Neural cell (in vitro differentiated cells): ENCODE measurements around the gene RCE1. TPM values are rescaled to one million over a fixed set of nuclear protein-coding genes. Genes with fewer than 3 reads are reported as not detected.

Experiments
- H2AFZ ChIP-seq: fragments of 200-600, 300-800 bp; sonication (generic), shearing (Covaris generic); 2 replicates; pipeline ENCODE4 v1.6.0; 2014; ENCODE audit warnings: low read depth, mild to moderate bottlenecking, antibody characterized with exemption, low read length, moderate library complexity
- H3F3A ChIP-seq: fragments of 200-600 bp; shearing (Covaris generic); 2 replicates; pipeline ENCODE4 v1.6.1; 2016; ENCODE audit warnings: mild to moderate bottlenecking, moderate library complexity, mixed read lengths, antibody characterized with exemption, low read length; ENCODE audit not compliant: insufficient read depth, poor library complexity, severe bottlenecking
- H3K27ac ChIP-seq: fragments of 200-600, 300-800 bp; sonication (generic), shearing (Covaris generic); 2 replicates; pipeline ENCODE4 v1.5.1; 2014; ENCODE audit warnings: mild to moderate bottlenecking, low read length, moderate library complexity
- H3K27me3 ChIP-seq: fragments of 300-800, 200-600 bp; sonication (generic), shearing (Covaris generic); 2 replicates; pipeline ENCODE4 v1.6.0; 2014; ENCODE audit warnings: mild to moderate bottlenecking, low read depth, low read length, moderate library complexity; ENCODE audit not compliant: insufficient read depth
- H3K36me3 ChIP-seq: fragments of 300-800, 200-600 bp; sonication (generic), shearing (Covaris generic); 2 replicates; pipeline ENCODE4 v1.5.1; 2014; ENCODE audit warnings: mild to moderate bottlenecking, antibody characterized with exemption, low read length, moderate library complexity; ENCODE audit not compliant: insufficient read depth
- H3K4me2 ChIP-seq: fragments of 300-800, 200-600 bp; sonication (generic), shearing (Covaris generic); 2 replicates; pipeline ENCODE4 v1.6.0; 2014; ENCODE audit warnings: mild to moderate bottlenecking, low read length
- H3K4me3 ChIP-seq: fragments of 300-800, 200-600 bp; sonication (generic), shearing (Covaris generic); 2 replicates; pipeline ENCODE4 v1.5.1; 2014; ENCODE audit warnings: mild to moderate bottlenecking, low read length, moderate library complexity
- H3K79me2 ChIP-seq: fragments of 200-600 bp; shearing (Covaris generic); replicated peaks from 2 replicates; pipeline ENCODE4 v1.6.0; 2014; ENCODE audit warnings: mild to moderate bottlenecking, low read length, moderate library complexity; ENCODE audit not compliant: insufficient read depth
- H3K9ac ChIP-seq: fragments of 300-800, 200-600 bp; sonication (generic), shearing (Covaris generic); 2 replicates; pipeline ENCODE4 v1.6.1; 2016; ENCODE audit warnings: mild to moderate bottlenecking, low read length, mixed read lengths
- H3K9me2 ChIP-seq: fragments of 200-600 bp; shearing (Covaris generic); 2 replicates; pipeline ENCODE4 v1.6.1; 2016; ENCODE audit warnings: mild to moderate bottlenecking, low read length, mixed read lengths; ENCODE audit not compliant: insufficient read depth
- H3K9me3 ChIP-seq: fragments of 200-600, 300-800 bp; sonication (generic), shearing (Covaris generic); 2 replicates; pipeline ENCODE4 v1.6.1; 2016; ENCODE audit warnings: mild to moderate bottlenecking, mixed run types, low read length, moderate library complexity, mixed read lengths
- H4K20me1 ChIP-seq: fragments of 200-600 bp; shearing (Covaris generic); 2 replicates; pipeline ENCODE4 v1.6.1; 2016; ENCODE audit warnings: mild to moderate bottlenecking, mixed run types; ENCODE audit not compliant: insufficient read depth
- CTCF ChIP-seq: fragments of 450-650 bp; IDR thresholded peaks from 2 replicates; pipeline ENCODE4 v1.5.1; 2014; ENCODE audit warnings: antibody characterized with exemption, mild to moderate bottlenecking, moderate library complexity; ENCODE audit not compliant: poor library complexity, severe bottlenecking
- EP300 ChIP-seq: fragments of 450-650 bp; conservative IDR thresholded peaks from 2 replicates; pipeline ENCODE4 v1.6.1; 2014; ENCODE audit warnings: antibody characterized with exemption, mild to moderate bottlenecking, moderate library complexity; ENCODE audit not compliant: poor library complexity, severe bottlenecking
- EZH2 ChIP-seq: fragments of 200-600, 300-800 bp; shearing (Covaris generic), sonication (generic); IDR thresholded peaks from 2 replicates; pipeline ENCODE4 v1.6.1; 2014; ENCODE audit warnings: antibody characterized with exemption, low read length, borderline replicate concordance, mild to moderate bottlenecking; ENCODE audit not compliant: insufficient read depth, poor library complexity, severe bottlenecking
- MXI1 ChIP-seq: fragments of 450-650 bp; conservative IDR thresholded peaks from 2 replicates; pipeline ENCODE4 v1.6.1; 2014; ENCODE audit warnings: antibody characterized with exemption, mild to moderate bottlenecking; ENCODE audit not compliant: poor library complexity, severe bottlenecking
- POLR2AphosphoS5 ChIP-seq: IDR thresholded peaks from 2 replicates; pipeline ENCODE4 v1.6.1; 2012
- RAD21 ChIP-seq: fragments of 450-650 bp; conservative IDR thresholded peaks from 2 replicates; pipeline ENCODE4 v1.6.1; 2014; ENCODE audit warnings: antibody characterized with exemption, mild to moderate bottlenecking, moderate library complexity
- REST ChIP-seq: IDR thresholded peaks from 2 replicates; pipeline ENCODE4 v1.6.1; 2012; ENCODE audit warnings: borderline replicate concordance
- SMC3 ChIP-seq: fragments of 450-650 bp; conservative IDR thresholded peaks from 2 replicates; pipeline ENCODE4 v1.6.1; 2014; ENCODE audit warnings: antibody characterized with exemption, mild to moderate bottlenecking, moderate library complexity; ENCODE audit not compliant: poor library complexity
- TAF1 ChIP-seq: IDR thresholded peaks from 2 replicates; pipeline ENCODE4 v1.6.1; 2012; ENCODE audit warnings: low read depth
- polyA plus RNA-seq: library from polyadenylated mRNA; depleted of rRNA; stranded (reverse); fragments of >200 nt; gene quantifications from 2 replicates; pipeline ENCODE4 v1.2.3, GENCODE V29; 2014

The RCE1 gene
- polyA plus RNA-seq, 1 donor from 2014 or later: 50.5 TPM

- H3F3A ChIP-seq: no peaks in the 10 kb centered on the region
- H2AFZ ChIP-seq: no peak overlapping the region
- H3K27ac ChIP-seq: no peak overlapping the region
- no peaks in the 10 kb centered on the region for H4K20me1 ChIP-seq
- H3K9me3 ChIP-seq: no peaks in the 10 kb centered on the region
- no peak for TF ChIP-seq MXI1
- no peak for TF ChIP-seq EP300
- no peak for TF ChIP-seq CTCF
- TF ChIP-seq SMC3: no peak
- no peak for TF ChIP-seq POLR2AphosphoS5
- H3K9me2 ChIP-seq: no peaks in the 10 kb centered on the region
- no peaks in the 10 kb centered on the region for H3K36me3 ChIP-seq
- H3K27me3 ChIP-seq: no peaks in the 10 kb centered on the region
- no peaks in the 10 kb centered on the region for H3K79me2 ChIP-seq
- no peak overlapping the region for H3K4me2 ChIP-seq
- no peak overlapping the region for H3K4me3 ChIP-seq
- H3K9ac ChIP-seq: no peak overlapping the region
Observed at GRCh38 chr11:66887526-66887925, 44.3 kb downstream of the RCE1 start.

GRCh38 chr11:66888282-66888681 lies 45.0 kb downstream of the RCE1 start:
- TF ChIP-seq EP300: no peak
- TF ChIP-seq EZH2: no peak
- no peak for TF ChIP-seq SMC3
- no peak for TF ChIP-seq REST
- no peak for TF ChIP-seq POLR2AphosphoS5
- no peak for TF ChIP-seq CTCF
- TF ChIP-seq TAF1: no peak
- TF ChIP-seq MXI1: no peak
- TF ChIP-seq RAD21: no peak
- H3K4me2 ChIP-seq: no peak overlapping the region

More at GRCh38 chr11:66888282-66888681, 45.0 kb downstream of the RCE1 start:
- H3K27ac ChIP-seq: no peak overlapping the region
- H3K27me3 ChIP-seq: no peaks in the 10 kb centered on the region
- H3K9me2 ChIP-seq: no peaks in the 10 kb centered on the region
- H3K9ac ChIP-seq: no peak overlapping the region
- no peaks in the 10 kb centered on the region for H3F3A ChIP-seq
- no peaks in the 10 kb centered on the region for H3K79me2 ChIP-seq
- no peaks in the 10 kb centered on the region for H3K36me3 ChIP-seq
- H2AFZ ChIP-seq: no peak overlapping the region
- H3K4me3 ChIP-seq: no peak overlapping the region
- no peaks in the 10 kb centered on the region for H4K20me1 ChIP-seq
- no peaks in the 10 kb centered on the region for H3K9me3 ChIP-seq
